ENCODE measurements around the gene CORO1C.
"Not testable (repeated sequence)": the region's sequence is repeated elsewhere in the genome, so short reads cannot be mapped to it uniquely, and the experiment has no call there.

Gene CORO1C

DNA sequence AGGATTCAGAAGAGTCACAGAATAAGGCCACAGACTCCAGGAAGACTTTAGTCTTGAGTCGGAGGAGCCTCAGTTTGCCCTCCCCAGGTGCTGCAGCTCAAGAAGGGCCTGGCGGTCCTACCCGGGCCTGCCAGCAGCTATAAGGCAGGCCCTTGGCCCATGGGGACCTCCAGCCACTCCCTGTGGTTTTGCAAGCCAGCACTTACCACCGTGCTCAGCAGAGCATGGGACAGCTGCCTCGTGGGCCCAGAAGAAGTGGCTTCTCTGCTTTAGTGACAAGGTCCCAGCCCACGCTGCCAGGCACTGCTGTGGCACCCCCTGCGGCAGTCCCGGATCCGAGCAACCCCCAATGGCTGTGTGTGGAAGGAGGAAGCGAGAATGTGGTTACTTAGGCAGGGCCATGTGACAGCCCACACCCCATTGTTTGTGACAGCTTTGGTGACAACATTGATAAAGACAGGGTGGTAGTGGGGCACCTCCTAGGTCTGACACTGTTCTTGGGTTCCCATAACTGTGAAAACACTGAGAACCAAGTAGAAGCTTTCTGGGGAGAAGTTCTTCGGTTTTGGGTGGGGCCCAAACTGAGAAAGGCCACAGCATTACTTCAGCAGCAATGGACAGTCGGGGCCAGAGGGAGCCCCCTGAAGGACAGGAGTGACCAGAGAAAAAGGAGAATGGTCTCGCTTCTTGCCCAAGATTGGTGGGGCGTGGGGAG, 97.6 kb downstream of the CORO1C start, which contains the start of gene SELPLG:
Gene SELPLG, minus strand, starts transcription at position 361 of the 715 bp plus-strand sequence. CDS start 9,587 bp downstream, outside the sequence.
- peak; percentile 42 to 63 for DNase-seq (ENCODE audit: low read depth in 2 of 2)

DNA sequence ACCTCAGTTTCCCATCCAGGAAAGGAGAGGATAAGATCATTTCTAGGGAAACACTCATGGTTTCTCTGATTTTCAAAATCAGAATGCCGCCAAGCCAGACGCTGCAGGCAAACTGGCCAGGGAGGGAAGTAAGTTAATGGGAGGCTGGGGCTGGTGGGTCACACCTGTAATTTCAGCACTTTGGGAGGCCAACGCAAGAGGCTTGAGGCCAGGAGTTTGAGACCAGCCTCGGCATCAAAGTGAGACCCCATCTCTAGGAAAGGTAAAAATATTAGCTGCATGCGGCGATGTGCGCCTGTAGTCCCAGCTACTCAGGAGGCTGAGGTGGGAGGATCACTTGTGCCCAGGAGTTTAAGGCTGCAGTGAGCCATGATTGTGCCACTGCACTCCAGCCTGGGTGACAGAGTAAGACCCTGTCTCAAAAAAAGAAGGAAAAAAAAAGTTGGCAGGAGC, 98.2 kb downstream of the CORO1C start:
- no peak for DNase-seq (ENCODE audit: low read depth in 2 of 2)

DNA sequence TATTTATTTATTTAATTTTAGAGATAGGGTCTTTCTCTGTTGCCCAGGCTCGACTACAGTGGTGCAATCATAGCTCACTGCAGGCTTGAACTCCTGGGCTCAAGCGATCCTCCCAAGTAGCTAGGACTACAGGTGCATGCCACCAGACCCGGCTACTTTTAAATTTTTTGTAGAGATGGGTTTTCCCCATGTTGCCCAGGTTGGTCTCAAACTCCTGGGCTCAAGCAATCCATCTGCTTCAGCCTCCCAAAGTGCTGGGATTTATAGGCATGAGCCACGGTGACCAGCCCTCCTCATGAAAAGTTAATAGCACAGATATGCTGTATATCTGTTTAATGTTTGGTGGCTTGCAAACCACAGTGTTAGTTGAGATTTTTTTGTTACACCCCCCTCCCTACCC, 100.1 kb downstream of the CORO1C start:
- DNase-seq (ENCODE audit: low read depth in 2 of 2): not testable (repeated sequence)

DNA sequence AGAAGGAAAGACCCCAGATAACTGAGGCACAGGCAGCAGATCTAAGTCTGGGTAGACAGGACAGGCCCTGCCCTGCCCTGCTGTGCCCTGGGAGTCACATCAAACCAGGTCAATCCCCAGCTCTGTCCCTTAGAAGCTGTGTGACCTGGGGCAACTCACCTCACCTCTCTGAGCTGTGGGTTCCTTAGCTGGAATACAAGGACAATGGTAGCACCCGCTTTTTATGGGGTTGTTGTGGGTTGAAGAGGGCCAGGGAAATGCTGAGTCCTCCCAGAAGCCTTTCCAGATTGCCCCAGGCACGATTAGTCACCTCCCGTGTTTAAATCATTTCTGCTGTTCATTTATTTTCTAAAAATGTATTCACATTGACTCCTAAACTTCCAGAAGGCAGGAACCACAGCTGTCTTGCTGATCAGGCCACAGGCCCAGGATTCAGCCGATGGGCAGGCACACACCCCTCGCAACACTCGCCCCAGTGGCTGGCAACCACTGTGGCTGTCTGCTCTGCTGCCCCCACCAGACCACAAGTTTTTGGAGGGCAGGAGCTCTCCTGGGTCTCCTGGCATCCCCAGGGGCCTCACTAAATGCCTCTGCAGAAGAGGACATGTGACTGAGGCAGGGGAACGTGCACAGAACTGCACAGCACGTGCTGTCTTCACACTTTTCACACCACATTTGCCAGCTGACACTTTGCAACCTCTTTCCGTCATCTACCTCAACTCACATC, 100.7 kb downstream of the CORO1C start:
- DNase-seq (ENCODE audit: low read depth in 2 of 2): no peak

DNA sequence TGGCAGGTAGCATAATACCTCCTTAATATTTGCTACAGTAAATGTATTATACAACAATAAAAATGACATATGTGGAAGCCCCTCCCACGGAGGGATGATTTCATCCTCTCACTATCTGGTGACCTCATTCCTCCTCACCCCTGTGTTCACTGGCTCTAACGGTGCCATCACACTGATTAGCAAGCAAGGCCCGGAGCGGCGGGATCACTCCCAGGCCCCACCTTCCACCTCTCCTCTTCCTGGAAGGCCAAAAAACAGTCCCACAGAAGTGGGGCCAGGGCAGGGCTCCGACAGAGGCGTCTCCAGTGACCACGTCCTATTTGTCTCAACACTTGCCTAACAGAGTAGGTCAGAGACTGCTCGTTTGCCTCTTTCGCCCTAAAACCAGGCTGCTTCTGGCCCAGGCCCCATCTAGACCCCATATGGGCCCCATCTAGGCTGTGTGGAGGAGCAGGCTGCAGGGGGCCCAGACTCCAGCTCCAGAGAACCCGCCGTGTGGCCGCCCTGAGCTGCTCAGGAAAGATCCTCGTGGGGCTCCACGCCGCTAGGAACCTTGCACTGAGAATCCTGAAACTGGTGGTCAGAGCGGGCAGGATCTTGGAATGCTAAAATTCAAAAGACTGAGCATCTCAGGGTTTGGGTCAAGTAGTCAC, 101.4 kb downstream of the CORO1C start:
- DNase-seq (ENCODE audit: low read depth in 2 of 2): no peak

DNA sequence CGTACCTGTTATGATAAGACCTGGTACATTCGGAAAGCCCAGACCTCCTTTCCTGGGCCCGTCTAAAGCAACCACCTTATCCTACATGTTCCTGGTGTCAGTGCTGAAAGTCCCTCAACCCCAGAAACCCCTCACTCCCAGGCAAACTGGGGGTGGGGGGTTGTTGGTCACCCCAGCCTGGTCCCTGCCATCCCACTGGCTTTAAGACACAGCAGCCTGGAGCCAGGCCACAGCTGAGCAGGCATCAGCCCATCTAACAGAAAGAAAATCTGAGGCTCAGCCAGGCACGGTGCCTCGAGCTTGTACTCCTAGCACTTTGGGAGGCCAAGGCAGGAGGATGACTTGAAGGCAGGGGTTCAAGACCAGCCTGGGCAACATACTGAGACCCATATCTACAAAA, 102.2 kb downstream of the CORO1C start:
- DNase-seq (ENCODE audit: low read depth in 2 of 2): no peak

DNA sequence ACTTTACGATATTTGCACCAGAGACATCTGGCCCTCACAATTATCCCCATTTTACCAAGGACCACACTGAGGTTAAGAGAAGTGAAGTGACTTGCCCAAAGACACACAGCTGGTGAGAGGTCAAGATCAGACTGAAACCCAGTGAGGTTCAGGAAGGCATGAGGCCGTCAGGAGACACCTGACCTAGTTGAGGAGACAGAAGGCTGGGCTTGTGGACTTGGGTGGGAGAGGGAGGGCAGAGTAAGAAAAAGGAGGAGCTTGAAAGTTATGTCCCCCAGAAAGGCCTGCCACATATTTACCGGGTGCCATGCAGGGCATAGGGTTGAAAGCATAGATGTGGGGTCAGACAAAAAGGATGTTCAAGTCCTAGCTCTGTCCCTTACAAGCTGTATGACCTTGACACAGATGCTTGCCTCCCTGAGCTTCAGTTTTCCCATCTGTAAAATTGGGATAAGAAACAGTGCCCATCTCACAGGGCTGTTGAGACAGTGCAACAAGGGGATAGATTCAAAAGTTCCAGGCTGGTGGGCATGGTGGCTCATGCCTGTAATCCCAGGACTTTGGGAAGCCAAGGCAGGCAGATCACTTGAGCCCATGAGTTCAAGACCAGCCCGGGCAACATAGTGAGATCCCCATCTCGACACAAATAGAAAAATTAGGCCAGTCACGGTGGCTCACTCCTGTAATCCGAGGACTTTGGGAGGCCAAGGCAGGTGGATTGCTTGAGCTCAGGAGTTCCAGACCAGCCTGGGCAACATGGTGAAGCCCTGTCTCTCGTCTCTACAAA, 104.0 kb downstream of the CORO1C start:
- DNase-seq (ENCODE audit: low read depth in 2 of 2): no peak

DNA sequence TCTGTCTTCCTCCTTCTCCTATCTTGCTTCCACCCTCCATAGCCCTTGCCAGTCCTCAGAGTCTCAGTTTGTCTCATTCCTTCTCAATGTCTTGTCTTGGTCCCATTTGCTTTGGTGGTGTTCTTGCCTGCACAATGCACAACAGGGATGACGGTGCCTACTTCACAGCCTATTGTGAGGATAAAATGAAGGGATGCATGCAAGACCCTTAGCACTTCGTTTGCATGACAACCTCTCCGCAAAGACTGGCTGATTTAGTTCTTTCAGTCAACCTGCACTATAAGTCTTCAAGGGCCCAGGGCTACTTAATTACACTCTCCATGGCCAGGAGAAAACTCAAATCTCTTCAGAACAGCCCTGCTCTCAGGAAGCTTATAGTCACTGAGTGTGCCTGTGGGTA, 106.1 kb downstream of the CORO1C start:
- no peak for DNase-seq (ENCODE audit: low read depth in 2 of 2)

DNA sequence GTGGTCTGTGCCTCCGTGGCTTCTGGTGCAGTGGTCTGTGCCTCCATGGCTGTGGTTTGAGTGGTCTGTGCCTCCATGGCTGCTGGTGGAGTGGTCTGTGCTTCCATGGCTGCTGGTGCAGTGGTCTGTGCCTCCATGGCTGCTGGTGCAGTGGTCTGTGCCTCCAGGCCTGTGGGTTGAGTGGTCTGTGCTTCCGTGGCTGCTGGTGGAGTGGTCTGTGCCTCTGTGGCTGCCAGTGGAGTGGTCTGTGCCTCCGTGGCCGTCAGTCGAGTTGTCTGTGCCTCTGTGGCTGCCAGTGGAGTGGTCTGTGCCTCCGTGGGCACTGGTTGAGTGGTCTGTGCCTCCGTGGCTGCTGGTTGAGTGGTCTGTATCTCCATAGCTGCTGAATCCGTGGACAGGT, 107.7 kb downstream of the CORO1C start:
- DNase-seq (ENCODE audit: low read depth in 2 of 2): no peak

DNA sequence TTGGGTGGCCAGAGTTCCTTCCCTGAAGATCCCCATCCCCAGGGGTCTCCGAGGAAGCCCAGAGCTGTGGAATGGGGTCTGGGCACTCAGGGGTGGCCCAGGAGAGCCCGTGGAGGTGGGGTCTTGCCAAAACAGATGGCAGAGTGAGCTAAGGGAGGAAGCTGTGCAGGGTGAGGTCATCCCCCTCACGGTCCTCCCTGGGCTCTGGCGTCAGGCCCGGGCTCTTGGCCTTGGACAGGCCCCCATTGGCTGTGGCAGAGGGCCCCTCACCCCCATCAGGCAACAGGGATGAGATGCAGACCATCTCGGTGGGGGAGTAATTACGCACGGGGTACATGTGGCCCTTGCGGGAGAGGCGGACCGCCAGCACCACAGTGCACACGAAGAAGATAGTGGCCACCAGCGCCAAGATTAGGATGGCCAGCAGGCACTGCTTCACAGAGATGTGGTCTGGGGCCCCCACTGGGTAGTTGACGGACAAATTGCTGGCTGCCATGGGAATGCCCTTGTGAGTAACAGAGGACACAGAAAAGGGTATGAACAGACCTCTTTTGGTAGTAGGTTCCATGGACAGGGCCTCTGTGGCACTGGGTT, 108.3 kb downstream of the CORO1C start:
- no peak for DNase-seq (ENCODE audit: low read depth in 2 of 2)

DNA sequence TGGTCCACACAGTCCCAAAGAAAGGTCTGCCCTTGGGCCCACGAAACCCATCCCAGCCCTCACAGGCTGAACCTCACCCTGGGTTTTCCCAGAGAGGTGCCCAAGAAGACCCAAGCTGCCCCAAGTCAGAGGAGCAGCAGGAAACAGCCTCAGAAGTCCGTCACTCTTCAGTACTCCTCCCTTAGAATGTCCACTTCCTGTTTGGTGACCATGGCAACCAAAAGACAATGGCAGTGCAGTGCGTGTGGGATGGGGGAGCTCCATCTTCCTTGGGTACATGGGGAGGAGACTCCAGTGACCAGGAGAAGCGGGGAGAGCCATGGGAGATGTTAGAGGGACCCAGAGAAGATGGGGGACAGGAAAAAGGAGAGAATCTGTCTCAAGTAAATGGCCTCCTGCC, 108.9 kb downstream of the CORO1C start:
- DNase-seq (ENCODE audit: low read depth in 2 of 2): no peak

DNA sequence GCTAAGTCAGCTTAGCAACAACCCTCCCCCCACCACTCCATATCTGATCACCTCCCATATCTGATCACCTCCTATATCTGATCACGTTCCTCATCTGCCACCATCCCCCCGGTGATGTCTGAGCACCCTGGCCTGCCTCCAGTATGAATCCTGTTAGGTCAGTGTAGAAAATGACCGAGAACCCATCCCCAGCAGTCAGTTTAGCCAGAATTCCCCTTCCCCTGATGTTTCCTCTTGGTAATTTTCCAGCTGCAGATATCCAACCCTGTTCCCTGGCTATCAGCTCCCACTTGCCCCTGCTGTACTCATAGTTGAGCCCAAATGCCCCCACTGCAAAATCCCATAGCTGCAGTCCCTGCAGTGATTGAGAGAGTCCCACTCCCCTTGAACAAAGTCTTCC, 110.2 kb downstream of the CORO1C start:
- no peak for DNase-seq (ENCODE audit: low read depth in 2 of 2)

DNA sequence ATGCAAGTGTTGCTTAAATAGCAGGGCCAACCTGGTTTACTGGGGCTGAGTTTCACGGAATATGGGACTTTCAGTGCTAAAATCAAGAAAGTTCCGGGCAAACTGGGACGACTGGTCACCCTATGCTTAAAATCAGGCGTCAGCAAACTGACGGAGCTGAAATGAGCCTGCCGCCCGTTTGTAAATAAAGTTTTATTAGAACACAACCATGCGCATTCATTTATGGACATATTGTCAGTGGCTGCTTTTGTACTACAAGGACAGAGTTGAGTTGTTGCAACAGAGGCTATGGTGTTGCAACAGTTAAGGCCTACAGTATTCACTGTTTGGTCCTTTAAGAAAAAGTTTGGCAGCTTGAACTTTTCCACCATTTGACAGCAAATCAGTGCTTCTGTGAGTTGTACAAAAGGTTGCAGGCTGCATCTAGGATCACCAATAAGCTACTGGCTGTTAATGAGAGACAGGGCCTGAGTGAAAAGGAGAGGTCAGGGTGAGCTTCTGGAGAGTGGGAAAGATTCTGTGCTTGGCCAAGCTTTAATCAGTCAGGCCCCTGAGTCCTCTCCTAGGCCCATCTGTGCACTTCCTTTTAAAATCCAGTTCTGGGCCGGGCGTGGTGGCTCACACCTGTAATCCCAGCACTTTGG, 111.0 kb downstream of the CORO1C start:
- no peak for DNase-seq (ENCODE audit: low read depth in 2 of 2)

DNA sequence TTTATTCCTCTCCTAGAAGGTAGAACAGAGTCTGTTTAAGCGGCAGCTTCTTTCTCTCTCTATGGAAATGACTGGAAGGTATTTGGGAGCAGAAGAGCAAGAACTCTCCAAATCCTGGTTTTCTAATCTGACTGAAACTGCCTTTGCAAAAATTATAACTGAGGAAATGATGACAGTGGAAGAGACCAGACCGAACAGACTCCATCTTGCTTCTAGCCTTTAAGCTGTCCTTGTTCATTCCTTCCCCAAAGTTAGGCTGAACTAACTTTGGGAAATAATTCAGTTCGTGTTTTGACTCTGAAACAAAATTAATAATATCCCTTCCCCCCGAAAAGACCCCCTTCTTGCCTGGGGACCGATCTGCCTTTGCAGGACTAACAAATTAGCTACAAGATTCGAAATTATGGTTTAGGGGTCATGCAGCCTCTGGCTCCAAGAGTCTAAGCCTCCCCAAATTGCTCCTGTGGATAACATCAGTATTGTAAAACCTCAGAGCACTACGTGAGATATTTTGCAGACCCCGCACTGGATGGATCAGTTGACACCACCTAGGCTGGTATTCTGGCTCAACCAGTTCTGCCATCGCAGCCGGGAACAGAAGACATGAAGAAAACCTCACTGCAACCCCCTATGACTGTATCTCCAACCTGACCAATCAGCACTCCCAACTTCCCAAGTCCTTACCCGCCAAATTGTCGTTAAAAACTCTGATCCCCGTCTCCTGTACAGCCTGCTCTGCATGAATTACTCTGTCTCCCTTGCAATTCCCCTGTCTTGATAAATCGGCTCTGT, 111.8 kb downstream of the CORO1C start:
- DNase-seq (ENCODE audit: low read depth in 2 of 2): no peak

DNA sequence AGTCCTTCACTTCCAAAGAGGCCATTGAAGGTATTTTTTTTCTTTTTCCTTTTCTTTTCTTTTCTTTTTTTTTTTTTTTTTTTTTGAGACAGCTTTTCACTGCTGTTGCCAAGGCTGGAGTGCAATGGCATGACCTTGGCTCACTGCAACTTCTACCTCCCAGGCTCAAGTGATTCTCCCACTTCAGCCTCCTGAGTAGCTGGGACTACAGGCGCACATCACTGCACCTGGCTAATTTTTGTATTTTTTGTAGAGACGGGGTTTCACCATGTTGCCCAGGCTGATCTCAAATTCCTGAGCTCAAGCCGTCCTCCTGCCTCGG, 112.4 kb downstream of the CORO1C start:
- not testable (repeated sequence) for DNase-seq (ENCODE audit: low read depth in 2 of 2)

DNA sequence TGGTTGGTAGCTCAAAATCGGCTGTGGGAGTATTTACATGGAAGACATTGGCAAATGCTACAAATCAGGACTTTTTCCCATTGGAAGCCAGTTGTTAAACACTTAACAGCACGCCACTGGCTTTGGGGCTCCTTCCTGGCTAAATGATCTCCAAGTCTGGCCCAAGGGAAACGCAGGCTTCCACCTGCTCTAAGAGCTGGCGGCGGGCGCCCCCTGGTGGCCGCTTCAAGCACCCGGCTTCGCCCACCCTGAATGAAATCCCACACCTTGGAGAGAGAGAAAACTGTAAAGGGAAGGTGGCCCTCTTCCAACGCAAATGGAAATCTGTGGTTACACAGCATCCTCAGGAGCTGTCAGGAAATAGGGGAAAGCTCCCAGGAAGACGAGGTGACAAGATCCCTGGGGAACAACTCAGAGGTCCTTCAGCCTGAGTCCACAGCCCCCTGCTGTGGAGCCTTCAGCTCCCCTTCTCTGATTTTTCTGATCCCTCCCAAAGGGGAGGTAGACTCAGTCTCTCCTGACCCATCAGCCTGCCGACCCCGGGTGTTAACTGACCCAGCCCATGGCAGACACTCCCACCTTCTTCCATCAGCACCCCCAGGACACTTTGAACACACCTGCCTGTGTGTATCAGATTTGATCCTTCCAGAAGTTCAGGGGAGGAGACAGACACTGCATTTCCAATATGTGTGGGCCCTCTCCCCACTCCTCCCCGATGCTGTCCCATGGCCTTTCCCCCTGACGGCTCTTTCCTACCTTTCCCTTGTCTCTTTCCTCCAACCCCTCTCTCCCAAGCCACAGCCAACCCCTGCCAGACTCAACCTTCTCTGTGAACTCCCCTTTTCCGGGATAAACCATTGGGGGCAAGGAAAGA, 113.0 kb downstream of the CORO1C start:
- DNase-seq (ENCODE audit: low read depth in 2 of 2): peak; percentile 45 to 60

DNA sequence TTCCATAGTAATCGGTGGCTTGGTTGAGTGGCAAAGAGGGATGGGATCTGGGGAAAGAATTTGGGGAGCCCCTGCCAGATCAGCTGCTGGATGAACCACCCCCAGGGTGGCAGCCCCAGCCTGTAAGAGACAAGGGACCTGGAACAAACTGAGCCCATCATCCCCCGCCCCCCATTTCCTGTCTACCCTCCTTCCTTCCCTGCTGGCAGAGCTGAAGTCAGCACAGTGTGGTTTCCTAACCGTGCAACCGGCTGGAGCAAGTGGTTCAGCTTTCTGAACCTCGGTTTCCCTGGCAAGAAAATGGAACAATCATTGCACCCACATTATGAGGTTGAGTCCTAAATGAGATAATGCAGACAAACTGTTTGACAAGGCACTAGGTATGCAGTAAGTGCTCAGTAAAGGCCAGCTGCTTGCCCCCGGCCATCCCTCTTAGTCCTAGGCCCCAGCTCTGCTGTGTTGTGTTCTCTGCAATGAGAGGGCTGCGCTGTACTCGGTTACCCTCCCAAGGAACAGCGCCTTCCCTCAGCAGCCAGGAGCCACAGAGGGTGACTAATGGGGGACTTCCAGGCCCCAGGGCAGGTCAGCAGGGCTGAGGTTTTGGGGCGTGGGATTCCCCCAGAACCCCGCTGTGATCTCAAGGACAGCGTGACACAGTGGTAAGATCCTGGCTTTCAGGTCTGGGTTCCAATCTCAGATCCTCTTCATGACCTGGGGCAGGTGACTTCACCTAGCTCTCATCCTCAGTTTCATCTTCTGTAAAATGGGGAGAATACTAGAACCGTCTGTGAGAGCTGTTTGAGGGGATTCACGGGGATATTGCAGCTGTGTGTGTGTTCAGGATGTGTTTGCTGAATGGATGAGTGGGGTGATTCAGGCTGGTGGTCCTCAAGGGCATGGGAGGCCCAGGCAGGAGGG, 114.1 kb downstream of the CORO1C start:
- DNase-seq (ENCODE audit: low read depth in 2 of 2): peak; percentile 46 to 55

DNA sequence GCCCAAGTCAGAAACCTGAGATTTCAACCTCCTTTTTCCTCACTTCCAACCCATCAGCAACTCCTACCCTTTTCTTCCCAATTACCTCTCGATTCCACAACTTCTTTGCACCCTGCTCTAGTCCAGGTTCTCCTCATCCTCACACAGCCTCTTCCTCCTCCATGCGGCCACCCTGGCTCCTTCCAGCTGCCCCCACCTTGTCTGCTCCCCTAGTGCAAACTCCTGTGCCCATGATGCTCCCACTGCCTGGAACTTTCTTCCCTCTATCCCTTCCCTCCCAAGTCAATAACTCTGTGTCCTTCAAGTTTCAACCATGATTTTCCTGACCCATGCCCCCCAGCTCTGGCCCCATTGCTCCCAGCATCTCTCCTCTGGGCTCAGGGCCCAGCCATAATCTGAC, 115.0 kb downstream of the CORO1C start:
- DNase-seq (ENCODE audit: low read depth in 2 of 2): no peak
